ENCODE results near the gene CAMK1D. TPM values are rescaled to one million over a fixed set of nuclear protein-coding genes. Genes with fewer than 3 reads are reported as not detected.
"Not testable (repeated sequence)": the region's sequence is repeated elsewhere in the genome, so short reads cannot be mapped to it uniquely, and the experiment has no call there.

Gene CAMK1D
- total and polyA plus RNA-seq, 2 of the 8 experiments (the other 6 are each of a cell fraction or from before 2014, with no cell fraction given): 3.5 to 10.6 TPM

- H3K79me1 ChIP-seq (ENCODE audit: low read depth, low read length); H2BK12ac ChIP-seq (ENCODE audit: low read depth, low read length); H2AK5ac ChIP-seq (ENCODE audit: low read depth, low read length); H3K27ac ChIP-seq (ENCODE audit: low read depth, low read length); H3K18ac ChIP-seq (ENCODE audit: extremely low read depth, low read length); H2BK5ac ChIP-seq (ENCODE audit: low read depth, low read length); H3K23me2 ChIP-seq (ENCODE audit: low read depth, low read length); DNase-seq (ENCODE audit: low read depth in 1 of 2, low spot score in 2 of 2); CTCF ChIA-PET (ENCODE audit: partially characterized antibody); POLR2A ChIA-PET (ENCODE audit: partially characterized antibody); H3K4me3 ChIP-seq (ENCODE audit: extremely low read depth in 1 of 4, insufficient read depth in 2 of 4, low read depth in 3 of 4, low read length in 4 of 4); H2BK20ac ChIP-seq (ENCODE audit: low read length); H2AFZ ChIP-seq (ENCODE audit: low read length); H3K79me2 ChIP-seq (ENCODE audit: control insufficient read depth in 1 of 2, insufficient read depth in 2 of 2, low read length in 2 of 2); H2BK120ac ChIP-seq (replicated peaks; ENCODE audit: low read depth, low read length); H4K8ac ChIP-seq (ENCODE audit: extremely low read depth, insufficient read depth, low read length); H3K36me3 ChIP-seq (ENCODE audit: control insufficient read depth in 2 of 4, insufficient read depth in 4 of 4, low read length in 3 of 4); H3K23ac ChIP-seq (ENCODE audit: insufficient read length); H2BK15ac ChIP-seq (ENCODE audit: low read length); H4K91ac ChIP-seq (replicated peaks; ENCODE audit: insufficient read length, low read length); FAIRE-seq; H3K4ac ChIP-seq (replicated peaks; ENCODE audit: insufficient read length, low read depth, low read length); H3K4me2 ChIP-seq (ENCODE audit: insufficient read depth in 1 of 2, low read depth in 2 of 2, low read length in 2 of 2); H4K5ac ChIP-seq (ENCODE audit: insufficient read length, low read depth, low read length); H3K9ac ChIP-seq (replicated peaks in 1 of 4; ENCODE audit: extremely low read depth in 1 of 4, low read depth in 3 of 4, low read length in 3 of 4); H3K9me3 ChIP-seq (ENCODE audit: insufficient read depth in 2 of 2, low read depth in 1 of 2, low read length in 1 of 2); H3K4me1 ChIP-seq (replicated peaks in 1 of 4; ENCODE audit: control insufficient read depth in 3 of 4, insufficient read depth in 4 of 4, low read length in 3 of 4); H4K20me1 ChIP-seq (replicated peaks in 1 of 2; ENCODE audit: control insufficient read depth in 1 of 2, insufficient read depth in 2 of 2, low read length in 2 of 2); H3K14ac ChIP-seq (ENCODE audit: insufficient read length); H3K27me3 ChIP-seq (replicated peaks in 1 of 4; ENCODE audit: control insufficient read depth in 3 of 4, extremely low read depth in 1 of 4, insufficient read depth in 3 of 4, low read length in 3 of 4); H3K56ac ChIP-seq (replicated peaks; ENCODE audit: insufficient read length, low read depth, low read length): not testable (repeated sequence)
- 93% methylated on average over 7 of the region's 8 CpGs; no CpG with 5 or more reads in 1 of the 2 experiments for WGBS, 2 experiments (ENCODE audit: extremely low coverage in 1 of 2, insufficient coverage in 1 of 2, insufficient read length in 1 of 2, insufficient replicate concordance in 2 of 2, low coverage in 1 of 2, low lambda C conversion rate in 2 of 2, missing lambda C conversion rate in 1 of 2)
Measured at GRCh38 chr10:12434677-12435076, 85.3 kb downstream of the CAMK1D start.

Measured in H1 (cell line).